Osteocyte (in vitro differentiated cells): ENCODE results near the gene MLX. TPM values are rescaled to one million over a fixed set of nuclear protein-coding genes. Genes with fewer than 3 reads are reported as not detected.
"Not testable (repeated sequence)": the region's sequence is repeated elsewhere in the genome, so short reads cannot be mapped to it uniquely, and the experiment has no call there.

Experiments used
- DNase-seq: peaks from one replicate; pipeline ENCODE4 v3.0.0; 2021; ENCODE audit warnings: mixed read lengths; ENCODE audit not compliant: unreplicated experiment; ENCODE audit errors: extremely low spot score
- H3K27ac Mint-ChIP-seq: one replicate; pipeline ENCODE4 v1.8.0; 2021; ENCODE audit warnings: mild to moderate bottlenecking, mixed read lengths; ENCODE audit not compliant: unreplicated experiment
- H3K27me3 Mint-ChIP-seq: one replicate; pipeline ENCODE4 v1.8.0; 2021; ENCODE audit warnings: mixed read lengths; ENCODE audit not compliant: unreplicated experiment
- H3K36me3 Mint-ChIP-seq: one replicate; pipeline ENCODE4 v1.8.0; 2021; ENCODE audit warnings: mixed read lengths; ENCODE audit not compliant: unreplicated experiment
- H3K4me1 Mint-ChIP-seq: one replicate; pipeline ENCODE4 v1.8.0; 2021; ENCODE audit warnings: mixed read lengths; ENCODE audit not compliant: unreplicated experiment
- H3K4me3 Mint-ChIP-seq: one replicate; pipeline ENCODE4 v1.8.0; 2021; ENCODE audit warnings: mild to moderate bottlenecking, moderate library complexity, mixed read lengths; ENCODE audit not compliant: unreplicated experiment
- H3K9me3 Mint-ChIP-seq: one replicate; pipeline ENCODE4 v1.8.0; 2021; ENCODE audit warnings: mixed read lengths; ENCODE audit not compliant: unreplicated experiment
- total RNA-seq: library from RNA; stranded (reverse); gene quantifications from 2 replicates; pipeline ENCODE4 v1.2.1, GENCODE V29; 2021
- TF ChIP-seq, protein P1 (sequence below): fragments of 200-600 bp; sonication (generic); IDR thresholded peaks from 2 replicates; pipeline ENCODE4 v1.5.0; 2021; ENCODE audit warnings: antibody characterized with exemption, mild to moderate bottlenecking, moderate library complexity

The MLX gene
- total RNA-seq, 1 donor from 2014 or later, result 34.6 TPM

DNA sequence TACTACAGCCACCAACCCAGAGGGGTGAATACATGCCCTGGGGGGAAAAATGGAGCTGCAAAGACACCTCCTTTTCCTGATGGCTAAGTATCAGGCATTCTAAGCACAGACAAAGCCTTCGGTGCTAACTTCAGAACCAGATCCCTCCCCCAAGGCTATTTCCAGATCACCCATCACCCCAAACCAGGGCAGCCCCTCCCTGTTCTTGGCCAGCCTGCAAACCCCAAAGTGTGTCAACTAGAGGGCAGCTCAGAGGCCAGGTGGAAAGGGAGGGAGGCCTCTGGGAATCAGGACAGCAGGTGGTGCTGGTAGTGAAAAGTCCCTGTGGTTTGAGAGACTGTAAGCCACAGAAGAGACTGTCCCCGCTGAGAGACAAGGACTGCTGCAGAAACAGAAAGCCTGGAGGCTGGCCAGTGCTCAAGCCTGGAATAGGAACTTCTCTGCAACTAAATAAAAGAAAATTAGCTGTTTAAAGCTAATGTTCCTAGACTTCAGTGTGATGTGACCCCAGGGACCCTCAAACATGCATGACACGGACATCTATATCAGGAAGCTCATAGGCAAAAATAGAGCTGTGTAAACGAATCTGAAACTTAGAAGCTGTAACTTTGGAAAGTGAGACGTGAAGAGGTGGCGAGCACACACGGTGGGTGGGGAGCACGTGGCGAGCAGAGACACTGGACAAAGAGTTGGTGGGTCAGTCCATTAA, 51.7 kb downstream of the MLX start:
- peaks cover 4% of the 10 kb centered on the region for H3K4me1 Mint-ChIP-seq
- TF ChIP-seq, protein P1, sequence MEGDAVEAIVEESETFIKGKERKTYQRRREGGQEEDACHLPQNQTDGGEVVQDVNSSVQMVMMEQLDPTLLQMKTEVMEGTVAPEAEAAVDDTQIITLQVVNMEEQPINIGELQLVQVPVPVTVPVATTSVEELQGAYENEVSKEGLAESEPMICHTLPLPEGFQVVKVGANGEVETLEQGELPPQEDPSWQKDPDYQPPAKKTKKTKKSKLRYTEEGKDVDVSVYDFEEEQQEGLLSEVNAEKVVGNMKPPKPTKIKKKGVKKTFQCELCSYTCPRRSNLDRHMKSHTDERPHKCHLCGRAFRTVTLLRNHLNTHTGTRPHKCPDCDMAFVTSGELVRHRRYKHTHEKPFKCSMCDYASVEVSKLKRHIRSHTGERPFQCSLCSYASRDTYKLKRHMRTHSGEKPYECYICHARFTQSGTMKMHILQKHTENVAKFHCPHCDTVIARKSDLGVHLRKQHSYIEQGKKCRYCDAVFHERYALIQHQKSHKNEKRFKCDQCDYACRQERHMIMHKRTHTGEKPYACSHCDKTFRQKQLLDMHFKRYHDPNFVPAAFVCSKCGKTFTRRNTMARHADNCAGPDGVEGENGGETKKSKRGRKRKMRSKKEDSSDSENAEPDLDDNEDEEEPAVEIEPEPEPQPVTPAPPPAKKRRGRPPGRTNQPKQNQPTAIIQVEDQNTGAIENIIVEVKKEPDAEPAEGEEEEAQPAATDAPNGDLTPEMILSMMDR, result no peak
- no peak overlapping the region for H3K27ac Mint-ChIP-seq
- H3K36me3 Mint-ChIP-seq, result peaks cover 19% of the 10 kb centered on the region
- DNase-seq, result no peak
- H3K4me3 Mint-ChIP-seq, result no peak overlapping the region
- H3K27me3 Mint-ChIP-seq, result no peaks in the 10 kb centered on the region
- H3K9me3 Mint-ChIP-seq, result no peaks in the 10 kb centered on the region

- H3K9me3 Mint-ChIP-seq, DNase-seq, H3K27me3 Mint-ChIP-seq, H3K36me3 Mint-ChIP-seq, H3K4me1 Mint-ChIP-seq, H3K4me3 Mint-ChIP-seq, H3K27ac Mint-ChIP-seq: not testable (repeated sequence)
Measured at GRCh38 chr17:42621987-42622386, 55.1 kb downstream of the MLX start.

Other genes starting within 250 kb of the MLX start
- gene STAT3, start 178.7 kb upstream of the MLX start, total RNA-seq, result 280 and 281 TPM in 2 replicates
- gene CAVIN1, start 143.8 kb upstream of the MLX start, total RNA-seq, result 487 and 510 TPM in 2 replicates
- gene ATP6V0A1, start 108.2 kb upstream of the MLX start, total RNA-seq, result 63.2 and 67.1 TPM in 2 replicates
- gene NAGLU, start 30.9 kb upstream of the MLX start, total RNA-seq, result 86.5 and 96.6 TPM in 2 replicates
- 1.2 and 1.4 TPM in 2 replicates for gene HSD17B1, start 14.2 kb upstream of the MLX start, total RNA-seq
- 51.7 and 62.7 TPM in 2 replicates for gene COASY, start 5.0 kb upstream of the MLX start, total RNA-seq
- gene PSMC3IP, start 10.6 kb downstream of the MLX start, total RNA-seq, result 5.5 and 5.6 TPM in 2 replicates
- 80.1 and 85.0 TPM in 2 replicates for gene RETREG3, start 42.3 kb downstream of the MLX start, total RNA-seq
- 47.2 and 55.5 TPM in 2 replicates for gene TUBG1, start 42.6 kb downstream of the MLX start, total RNA-seq
- 32.8 and 33.3 TPM in 2 replicates for gene TUBG2, start 92.2 kb downstream of the MLX start, total RNA-seq
- gene PLEKHH3, start 109.9 kb downstream of the MLX start, total RNA-seq, result 26.7 and 28.9 TPM in 2 replicates
- gene CCR10, start 114.7 kb downstream of the MLX start, total RNA-seq, result 1.2 and 1.6 TPM in 2 replicates
- gene CNTNAP1, start 115.4 kb downstream of the MLX start, total RNA-seq, result 35.8 and 40.4 TPM in 2 replicates
- 44.8 and 47.6 TPM in 2 replicates for gene EZH1, start 177.9 kb downstream of the MLX start, total RNA-seq
- gene RAMP2, start 194.1 kb downstream of the MLX start, total RNA-seq, result 1.6 and 2.4 TPM in 2 replicates
- gene VPS25, start 206.3 kb downstream of the MLX start, total RNA-seq, result 63.9 and 66.1 TPM in 2 replicates
- gene WNK4, start 213.5 kb downstream of the MLX start, total RNA-seq, result 0.16 TPM in 2 replicates
- gene COA3, start 231.6 kb downstream of the MLX start, total RNA-seq, result 51.2 and 51.5 TPM in 2 replicates
- 0.31 and 0.51 TPM in 2 replicates for gene CNTD1, start 231.8 kb downstream of the MLX start, total RNA-seq